SIG-M5 (cell line): ENCODE results near the gene EPPIN.

Source experiments
- DNase-seq: peaks from one replicate; lab custom pipeline; 2025; lab: John Stamatoyannopoulos, UW

Gene EPPIN

DNA sequence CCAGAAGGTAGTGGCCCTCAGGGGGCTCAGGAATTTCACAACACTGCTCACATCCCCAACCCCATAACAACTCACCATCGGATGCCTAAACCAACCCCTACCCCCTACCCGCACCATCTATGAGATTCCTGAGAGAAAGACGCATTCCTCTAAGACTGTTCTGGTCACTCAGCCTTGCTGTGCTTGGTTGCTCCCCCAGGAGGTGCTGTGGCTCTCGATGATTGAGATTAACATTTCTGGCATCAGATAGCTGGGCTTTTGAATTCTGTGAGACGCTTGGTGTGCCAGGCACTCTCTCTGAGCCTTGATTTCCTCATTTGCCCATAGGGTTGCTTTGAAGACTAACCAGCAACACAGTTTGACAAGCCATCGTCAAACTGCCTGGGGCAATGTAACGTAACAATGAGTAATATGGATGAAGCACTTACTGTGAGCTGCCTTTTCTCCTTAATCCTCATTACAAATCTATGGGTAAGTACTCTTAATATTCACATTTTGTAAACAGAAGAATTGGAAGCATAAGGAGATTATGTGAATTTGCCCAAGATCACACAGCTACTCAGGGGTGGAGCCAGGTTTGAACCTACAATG lies 8.9 kb downstream of the EPPIN start:
- no peak for DNase-seq

DNA sequence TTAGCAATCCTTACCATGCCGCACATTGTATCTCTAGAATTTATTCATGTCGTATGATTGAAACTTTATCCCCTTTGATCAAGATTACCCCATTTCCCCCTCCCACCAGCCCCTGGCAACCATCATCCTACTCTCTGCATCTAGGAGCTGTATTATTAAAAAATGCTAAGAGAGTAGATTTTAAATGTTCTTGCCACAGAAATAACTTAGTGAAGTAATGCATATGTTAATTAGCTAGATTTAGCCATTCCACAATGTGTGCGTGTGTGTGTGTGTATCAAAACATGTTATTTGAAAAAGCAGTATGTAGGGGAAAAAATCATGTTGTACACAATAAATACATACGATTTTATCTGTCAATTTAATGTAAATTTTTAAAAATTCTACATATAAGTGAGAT lies 19.9 kb downstream of the EPPIN start:
- DNase-seq = no peak

DNA sequence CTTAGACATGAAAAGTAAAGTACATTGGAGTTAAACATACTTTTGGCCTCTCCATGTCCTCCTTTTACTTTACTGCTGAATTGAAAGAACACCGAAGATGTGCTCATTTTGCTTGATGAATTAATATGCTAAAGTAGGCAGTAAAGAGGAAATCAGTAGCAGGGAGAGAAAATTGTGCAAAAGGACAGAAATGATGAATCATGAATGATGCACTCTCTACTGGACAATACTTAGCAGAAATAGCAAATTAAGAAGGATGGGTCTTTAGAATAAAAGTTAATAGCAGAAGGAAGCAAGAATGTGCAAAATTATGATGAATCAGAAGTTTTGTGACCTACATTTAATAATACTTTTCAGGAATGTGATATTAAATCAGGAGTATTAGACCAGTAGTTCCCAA lies 23.4 kb downstream of the EPPIN start:
- no peak for DNase-seq

DNA sequence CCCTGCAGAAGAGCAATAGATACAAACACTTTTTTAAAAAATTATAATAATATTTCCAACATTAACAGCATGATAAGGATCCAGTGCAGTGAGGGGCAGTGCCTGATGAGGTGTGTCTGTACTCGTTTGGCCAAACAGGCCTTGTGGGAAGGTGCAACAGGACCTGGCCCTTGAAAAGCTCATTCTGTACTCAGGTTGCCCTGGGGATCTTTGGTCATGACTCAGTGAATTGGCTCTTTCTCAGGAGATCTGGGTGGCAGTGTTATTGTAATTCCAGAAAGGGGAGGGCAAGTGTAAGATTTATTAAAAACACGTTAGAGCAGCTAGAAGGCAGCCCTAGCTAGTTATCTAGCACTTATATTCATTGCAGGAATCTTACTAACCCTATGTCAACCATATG lies 28.9 kb downstream of the EPPIN start:
- no peak for DNase-seq

DNA sequence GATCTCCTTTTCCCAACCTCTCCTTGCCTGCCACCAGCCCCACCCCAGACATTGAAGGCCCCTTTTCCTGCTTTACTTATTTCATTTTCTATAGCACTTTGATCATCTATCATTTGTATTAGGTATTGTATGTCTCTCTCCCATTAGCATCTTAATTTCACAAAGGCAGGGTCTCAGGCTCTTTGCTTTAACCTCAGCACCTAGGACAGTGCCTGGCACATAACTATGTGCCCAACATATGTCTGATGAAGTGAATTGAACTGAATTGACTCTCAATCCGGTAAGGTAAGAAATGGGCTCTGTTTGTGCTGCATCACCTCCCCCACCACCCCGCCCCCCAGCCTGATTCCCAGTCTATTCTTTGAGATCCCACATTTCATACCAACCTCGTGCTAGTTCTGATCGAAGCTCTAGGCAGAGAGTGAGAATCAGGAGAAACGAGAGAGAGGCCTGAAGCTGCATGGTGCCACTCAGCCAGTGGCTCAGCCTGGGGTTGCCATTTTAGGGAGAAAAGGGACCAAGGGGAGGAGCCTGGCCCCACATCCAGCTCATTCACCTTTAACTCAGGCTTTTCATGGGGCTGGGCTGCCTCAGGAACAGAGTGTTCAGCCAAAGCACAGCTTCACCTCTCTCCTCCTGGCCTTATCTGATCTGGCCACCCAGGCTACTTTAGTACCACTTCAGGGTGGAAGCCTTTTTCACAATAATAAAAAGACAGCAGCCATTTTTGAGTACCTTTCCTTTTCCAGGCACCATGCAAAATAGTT lies 31.9 kb downstream of the EPPIN start, which contains the start of gene SPINT3:
SPINT3 (minus strand) TSS at position 476 of the 767 bp plus-strand sequence; CDS start at position 462, 14 bp downstream.
- DNase-seq = no peak

DNA sequence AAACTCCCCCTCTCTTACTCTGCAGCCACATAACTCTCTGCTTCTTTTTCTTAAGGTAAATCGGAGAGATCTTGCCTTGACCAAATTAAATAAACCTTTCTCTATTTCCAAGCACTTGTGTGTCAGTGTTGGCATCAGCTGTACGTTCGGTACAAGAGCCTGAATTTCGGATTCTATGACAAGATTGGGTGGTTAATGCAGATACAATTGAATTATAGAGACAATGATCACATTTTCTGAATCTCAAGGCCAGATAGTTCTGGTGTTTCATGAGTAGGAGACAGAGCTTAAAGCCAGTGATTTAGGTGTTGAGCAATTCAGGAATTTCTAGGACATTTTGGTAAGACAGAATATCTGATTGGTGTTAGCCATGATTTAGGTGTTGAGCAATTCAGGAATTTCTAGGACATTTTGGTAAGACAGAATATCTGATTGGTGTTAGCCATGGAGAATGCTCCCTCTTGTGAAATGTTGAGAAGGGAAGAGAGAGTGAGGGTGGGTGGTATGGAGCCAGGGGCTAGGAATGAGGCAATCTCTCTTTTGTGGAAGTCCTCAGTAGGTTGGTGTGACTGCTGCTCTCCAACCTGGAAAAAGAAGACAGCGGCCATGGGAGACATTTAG lies 36.8 kb downstream of the EPPIN start:
- no peak for DNase-seq

DNA sequence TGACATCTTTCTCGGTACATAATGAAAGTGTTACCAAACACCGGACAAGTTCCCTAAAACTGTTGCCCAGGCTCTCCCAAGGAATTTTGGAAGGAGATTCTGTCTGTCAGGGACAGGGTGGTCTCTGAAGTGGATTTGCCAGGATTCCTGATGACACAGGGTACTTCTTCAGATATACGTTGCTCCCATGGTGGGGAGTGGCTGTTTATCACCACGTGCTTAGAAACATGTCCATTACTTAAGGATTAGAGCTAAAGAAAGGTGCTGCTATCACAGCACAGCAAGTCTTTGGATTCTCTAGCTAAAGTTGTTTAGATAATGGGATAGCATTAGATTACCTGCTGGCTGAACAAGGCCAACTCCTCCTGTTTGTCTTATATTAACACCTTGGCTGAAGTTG lies 38.1 kb downstream of the EPPIN start:
- DNase-seq = no peak

DNA sequence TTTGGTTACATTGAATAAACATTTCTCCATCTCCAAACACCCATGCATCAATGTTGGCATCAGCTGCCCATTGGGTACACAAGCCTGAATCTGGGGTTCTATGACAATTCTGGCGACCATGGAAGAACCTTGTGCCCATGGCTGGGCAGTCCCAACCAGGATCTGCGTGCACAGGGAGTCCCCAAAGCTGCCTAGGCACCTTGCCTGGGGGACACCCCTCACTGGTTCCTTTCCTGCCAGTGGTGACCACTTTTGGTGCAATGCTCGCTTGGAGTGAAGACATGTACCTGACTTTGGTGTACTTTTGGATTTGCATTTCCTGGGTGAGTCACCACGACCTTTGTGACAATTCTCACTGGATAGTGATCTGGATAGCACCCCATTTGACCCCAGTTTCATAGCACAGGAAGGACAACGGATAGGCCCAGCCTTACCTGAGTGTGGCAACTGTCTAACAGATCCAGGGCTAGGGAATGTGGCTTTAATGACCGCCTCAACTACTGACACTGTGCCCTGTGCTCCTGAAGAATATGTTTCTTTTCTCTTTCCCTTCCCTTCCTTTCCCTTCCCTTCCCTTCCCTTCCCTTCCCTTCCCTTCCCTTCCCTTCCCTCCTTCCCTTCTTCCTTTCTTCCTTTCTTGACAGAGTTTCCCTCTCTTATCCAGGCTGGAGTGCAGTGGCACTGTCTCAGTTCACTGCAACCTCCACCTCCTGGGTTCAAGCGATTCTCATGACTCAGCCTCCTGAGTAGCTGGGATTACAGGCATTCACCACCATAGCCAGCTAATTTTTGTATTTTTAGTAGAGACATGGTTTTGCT lies 38.9 kb downstream of the EPPIN start:
- no peak for DNase-seq

DNA sequence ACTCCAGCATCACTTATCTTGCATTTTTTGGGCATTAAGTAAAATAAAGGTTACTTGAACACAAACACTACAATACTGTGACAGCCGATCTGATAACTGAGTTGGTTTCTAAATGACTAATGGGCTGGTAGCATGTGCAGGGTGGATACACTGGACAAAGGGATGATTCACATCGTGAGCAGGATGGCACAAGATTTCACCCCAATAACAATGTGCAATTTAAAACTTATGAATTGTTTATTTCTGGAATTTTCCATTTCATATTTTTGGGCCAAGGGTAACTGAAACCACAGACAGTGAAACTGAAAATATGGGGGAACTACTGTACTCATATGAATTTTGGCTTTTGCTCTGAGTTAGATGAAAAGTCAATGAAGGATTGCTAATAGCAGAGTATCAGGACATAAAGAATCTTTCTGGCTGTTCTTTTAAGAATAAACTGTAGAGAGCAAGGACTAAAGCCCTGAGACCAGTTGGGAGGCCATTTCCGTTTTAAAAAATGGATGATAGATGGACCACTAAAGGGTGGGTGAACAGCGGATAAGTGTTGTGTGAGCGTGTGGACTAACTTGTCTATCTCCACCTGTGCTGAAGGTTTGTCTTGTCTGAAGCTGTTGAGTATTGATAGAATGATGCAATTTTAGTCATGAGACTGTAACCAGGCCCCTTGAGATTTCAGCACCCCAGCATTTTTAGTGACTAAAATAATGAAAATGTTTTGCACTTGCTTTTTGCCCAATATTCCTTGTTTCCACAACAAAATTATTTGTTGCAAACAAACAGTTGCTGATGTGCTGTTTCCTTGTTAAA lies 40.0 kb downstream of the EPPIN start:
- DNase-seq = no peak

DNA sequence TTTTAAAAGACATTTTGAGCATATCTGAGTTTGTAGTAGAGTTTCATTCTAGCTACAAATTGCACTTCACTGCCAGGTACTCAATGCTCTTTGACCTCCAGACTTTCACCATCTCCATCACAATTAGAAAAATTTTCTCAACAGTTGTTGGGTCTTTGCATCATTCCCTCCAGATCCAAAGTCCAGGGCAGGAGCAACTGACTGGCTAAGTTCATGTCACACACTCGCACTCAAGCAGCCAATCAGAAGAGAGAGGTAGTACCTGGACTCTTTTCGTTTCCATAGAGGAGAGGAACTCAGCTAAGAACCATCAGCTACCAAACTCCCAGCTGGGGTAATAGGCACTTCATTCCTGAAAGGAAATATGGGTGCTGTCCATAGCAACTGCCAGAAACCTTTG lies 40.8 kb downstream of the EPPIN start:
- DNase-seq = no peak

DNA sequence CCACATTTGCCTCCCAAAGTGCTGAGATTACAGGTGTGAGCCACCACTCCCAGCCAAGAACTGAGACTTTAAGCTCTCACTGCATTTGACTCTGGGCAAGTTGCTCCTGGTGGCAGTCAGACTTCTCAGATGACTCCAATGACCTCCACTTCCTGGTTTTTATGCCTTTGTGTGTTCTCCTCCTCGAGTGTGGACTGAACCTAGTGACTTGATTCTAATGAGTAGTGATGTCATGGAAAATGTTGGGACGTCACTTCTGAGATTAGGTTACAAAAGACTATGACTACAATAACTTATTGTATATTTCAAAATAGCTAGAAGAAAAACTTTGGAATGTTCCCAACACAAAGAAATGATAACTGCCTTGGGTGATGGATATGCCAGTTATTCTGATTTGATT lies 43.8 kb downstream of the EPPIN start:
- no peak for DNase-seq

DNA sequence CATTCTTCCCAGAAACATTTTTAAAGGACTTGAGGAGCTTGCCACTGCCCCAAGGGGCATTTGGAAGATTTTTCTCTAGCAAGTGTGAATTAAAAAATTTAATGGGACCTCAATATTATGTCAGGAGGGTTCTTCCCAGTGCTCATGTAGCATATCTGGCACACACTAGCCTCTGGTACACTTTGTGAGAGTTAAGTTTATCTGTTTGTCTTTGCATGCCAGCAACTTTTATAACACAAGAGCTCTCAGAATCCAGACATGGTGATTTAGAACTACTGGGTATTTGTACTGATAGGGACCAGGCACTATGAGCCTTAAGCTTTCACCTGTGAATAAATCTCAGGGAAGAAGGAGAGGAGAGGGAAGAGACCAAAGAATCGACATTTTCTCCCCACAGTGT lies 44.6 kb downstream of the EPPIN start:
- DNase-seq = no peak

DNA sequence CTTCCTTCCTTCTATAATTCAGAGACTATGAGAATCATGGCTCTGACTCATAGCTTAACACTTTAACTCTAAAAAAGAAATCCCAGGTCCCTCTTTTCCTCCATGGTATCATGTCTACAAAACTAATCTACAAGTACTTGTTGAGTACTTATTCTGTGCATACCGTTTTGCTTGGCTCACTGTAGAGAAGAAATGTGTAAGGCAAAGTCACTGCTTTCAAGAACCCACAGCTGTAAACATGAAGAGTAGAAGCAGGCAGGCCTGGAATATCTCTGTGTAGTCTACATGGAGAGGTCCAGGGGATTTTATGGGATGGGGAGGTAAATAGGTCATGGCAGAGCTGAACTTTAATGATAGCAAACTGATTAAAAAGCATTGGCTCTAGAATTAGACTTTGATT lies 45.6 kb downstream of the EPPIN start:
- DNase-seq = no peak

DNA sequence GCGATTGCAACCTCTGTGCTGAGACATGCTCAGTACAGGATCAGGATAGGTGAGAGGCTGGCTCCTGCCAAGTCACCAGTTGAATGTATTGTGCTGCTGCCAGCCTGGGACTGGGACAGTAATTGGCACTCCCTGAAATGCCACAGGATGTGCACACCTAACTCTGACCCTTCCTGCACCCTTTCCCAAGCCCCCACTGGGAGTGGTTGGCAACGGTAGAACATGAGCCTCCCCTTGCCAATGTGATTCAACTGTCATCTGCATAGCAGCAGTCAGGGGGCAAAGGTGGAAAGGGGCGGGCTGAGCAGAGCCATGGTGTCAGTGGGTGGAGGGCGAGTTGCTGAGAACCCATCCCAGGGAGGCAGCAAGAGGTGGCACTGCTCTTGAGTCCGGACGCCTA lies 47.2 kb downstream of the EPPIN start:
- no peak for DNase-seq

DNA sequence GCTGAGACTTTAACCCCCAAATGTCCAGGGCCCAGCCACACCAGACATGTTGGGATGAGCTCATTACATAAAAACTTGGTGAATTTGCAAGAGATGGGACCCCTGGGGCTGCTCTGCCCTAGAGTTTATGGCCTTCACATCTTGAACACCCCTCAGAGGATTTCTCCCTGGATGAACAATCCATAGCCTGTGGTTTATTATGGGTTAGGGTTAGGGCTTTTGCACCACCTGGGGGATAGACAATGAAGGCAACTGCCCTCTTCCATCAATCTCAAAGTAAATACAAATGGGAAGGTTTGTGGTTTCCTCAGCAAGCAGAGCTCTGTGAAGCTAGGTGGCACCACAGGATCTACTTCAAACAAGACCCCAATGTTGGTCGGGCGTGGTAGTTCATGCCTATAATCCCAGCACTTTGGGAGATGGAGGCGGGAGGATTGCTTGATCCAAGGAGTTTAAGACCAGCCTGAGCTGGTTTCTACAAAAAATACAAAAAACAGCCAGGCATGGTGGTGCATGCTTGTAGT lies 49.2 kb downstream of the EPPIN start:
- no peak for DNase-seq

DNA sequence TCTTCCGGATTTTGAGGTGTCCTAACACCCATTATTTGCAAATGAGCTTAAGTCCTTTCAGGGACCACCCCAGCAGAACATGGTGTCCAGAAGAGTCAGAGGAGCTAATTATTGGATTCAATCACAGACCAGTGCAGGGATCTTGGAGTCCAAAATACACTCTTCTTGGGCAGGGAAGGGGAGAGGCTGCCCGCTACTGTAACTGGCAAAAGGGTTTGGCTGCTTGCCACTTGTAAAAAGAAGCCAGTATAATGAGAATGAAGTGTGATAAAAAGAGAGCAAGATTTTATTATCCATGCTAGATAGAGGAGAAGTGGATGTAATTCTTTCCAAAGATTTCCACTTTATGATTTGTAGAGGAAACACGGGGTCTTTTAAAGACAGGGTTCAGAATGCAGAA lies 51.0 kb downstream of the EPPIN start:
- DNase-seq = no peak

DNA sequence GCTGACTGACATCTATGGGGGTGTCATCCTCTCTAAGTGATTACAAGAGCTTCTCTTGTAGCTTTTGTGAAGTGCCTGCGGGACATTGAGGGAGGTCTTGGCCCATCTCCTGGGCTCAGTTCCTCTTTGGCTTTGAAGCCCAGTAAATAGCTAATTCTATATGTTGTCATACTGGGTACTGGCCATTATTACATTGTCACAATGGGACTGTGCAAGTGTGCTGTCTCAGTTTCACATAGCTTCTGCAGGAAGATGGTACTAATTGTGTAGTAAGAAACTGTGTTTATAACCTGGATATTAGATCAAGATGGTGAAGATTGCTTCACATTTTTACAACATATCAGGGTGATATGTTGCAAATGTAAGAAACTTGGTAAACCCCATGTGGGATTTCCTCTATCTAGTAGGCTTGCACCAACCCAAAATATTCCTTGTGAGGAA lies 51.7 kb downstream of the EPPIN start:
- no peak for DNase-seq
